Kidney tubule cell (primary cell): ENCODE measurements around the gene STXBP1.

ENCODE experiments used
- DNase-seq: peaks from one replicate; pipeline ENCODE4 v3.0.0-alpha.2; 2018; ENCODE audit warnings: low spot score

Gene STXBP1

GRCh38 chr9:127611899-127612790, at the start of gene STXBP1:
TSS of gene STXBP1 (plus strand) at chr9:127612277. CDS start at chr9:127612404, 127 bp downstream.
- peak; percentile 87 for DNase-seq

GRCh38 chr9:127562279-127562796, 49.7 kb upstream of the STXBP1 start:
- no peak for DNase-seq

GRCh38 chr9:127562841-127563401, 49.2 kb upstream of the STXBP1 start:
- peak; percentile 57 for DNase-seq

DNA sequence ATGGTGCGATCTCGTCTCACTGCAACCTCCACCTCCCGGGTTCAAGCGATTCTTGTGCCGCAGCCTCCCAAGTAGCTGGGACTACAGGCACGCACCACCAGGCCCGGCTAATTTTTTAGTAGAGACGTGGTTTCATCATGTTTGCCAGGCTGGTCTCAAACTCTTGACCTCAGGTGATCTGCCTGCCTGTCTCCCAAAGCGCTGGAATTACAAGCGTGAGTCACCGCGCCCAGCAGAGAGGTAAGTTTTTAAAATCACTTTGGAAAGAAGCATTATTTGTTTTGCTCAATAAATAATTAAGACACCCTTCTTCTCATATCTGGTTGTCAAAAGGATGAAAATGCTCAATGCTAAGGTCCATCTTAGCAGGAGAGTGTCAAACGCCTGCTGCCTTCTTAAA, 48.5 kb upstream of the STXBP1 start:
- no peak for DNase-seq

- no peak for DNase-seq
Observed at GRCh38 chr9:127565231-127565630, 46.8 kb upstream of the STXBP1 start.

- peak; percentile 80 for DNase-seq
Observed at GRCh38 chr9:127566351-127567001, 45.6 kb upstream of the STXBP1 start.

- DNase-seq = peak; percentile 75
Observed at GRCh38 chr9:127567035-127567729, 44.9 kb upstream of the STXBP1 start.

- DNase-seq = no peak
Observed at GRCh38 chr9:127567730-127568617, 44.1 kb upstream of the STXBP1 start.

DNA sequence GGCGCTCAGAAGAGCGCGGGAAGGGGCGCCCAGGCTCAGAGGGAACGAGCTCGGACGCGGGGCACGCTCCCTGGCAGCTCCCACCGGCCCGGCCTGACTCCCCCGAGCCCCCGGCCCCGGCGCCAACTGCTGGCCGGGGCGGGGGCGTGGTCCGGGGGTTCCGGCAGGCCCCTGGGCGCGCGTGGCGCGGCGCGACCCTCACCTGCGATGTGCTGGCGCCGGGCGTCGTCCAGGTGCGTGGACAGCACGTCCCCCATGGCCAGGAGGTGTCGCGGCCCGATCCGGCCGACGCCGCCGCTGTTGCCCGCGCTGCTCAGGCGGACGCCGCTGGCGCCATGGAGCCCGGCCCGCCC, 43.5 kb upstream of the STXBP1 start:
- DNase-seq = no peak

DNA sequence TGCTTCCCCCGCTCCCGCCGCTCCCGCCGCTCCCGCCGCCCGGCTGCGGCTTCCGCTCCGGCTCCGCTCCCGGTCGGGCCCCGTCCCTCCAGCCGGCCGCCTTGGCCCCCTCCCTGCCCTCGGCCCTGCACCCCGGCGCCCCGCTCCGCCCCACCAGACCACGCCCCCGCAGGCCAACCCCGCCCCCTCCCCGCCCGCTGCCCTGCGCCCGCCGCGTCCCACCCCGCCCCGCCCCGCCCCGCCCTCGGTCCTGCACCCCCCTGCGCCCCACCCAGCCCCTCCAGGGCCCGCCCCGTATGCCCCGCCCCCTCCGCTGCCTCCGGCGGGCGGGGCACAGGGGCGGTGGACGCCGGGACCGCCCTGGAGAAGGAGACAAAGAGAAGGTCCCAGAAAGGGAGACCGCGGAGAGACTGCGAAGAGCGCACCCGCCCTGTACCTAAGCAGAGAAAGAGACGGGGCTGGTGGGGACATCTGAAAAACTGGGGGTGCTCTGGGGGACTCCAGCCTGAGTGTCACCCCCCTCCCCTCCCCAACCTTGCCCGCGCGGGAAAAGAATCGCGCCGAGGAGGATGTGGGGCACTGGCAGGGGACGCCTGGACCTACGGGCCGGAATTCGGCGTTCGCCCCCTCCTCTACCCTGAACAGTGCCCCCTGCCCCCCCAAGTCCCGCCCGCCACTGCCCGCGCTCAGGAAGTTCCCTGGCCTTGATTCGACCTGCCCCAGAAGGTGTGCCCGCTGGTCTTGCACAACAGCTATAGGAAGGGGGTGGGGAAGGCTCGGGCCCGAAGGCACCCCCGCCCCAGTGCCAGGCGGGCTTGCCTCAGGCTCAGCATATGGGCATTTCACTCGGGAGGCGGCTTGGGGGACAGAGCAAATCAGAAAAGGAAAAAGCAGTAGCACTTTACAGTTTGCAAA, 42.8 kb upstream of the STXBP1 start:
- DNase-seq = peak; percentile 91

DNA sequence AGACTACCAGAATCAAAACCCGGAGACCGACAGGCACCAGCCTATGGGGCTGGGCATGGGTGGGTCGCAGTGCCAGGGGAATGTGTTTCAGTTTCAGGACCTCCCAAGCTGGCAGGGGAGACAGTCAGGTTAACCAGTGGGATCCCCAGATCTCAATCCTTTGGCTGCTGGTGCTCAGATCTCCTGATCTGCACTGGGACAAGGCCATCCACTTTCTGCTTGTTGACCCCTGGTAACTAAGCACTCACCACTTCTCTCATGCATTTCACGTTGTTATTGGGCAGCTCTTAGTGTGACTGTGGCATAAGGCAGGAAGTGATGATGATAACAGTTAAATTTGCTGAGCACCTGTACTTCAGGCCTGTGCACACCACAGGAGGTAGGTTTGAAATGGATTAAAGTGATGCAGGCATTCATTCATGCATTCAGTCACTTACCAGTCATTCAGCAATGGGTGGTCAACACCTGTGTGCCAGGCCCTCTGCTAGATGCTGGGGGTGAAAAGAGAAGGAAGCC, 42.1 kb upstream of the STXBP1 start:
- DNase-seq = peak; percentile 98

GRCh38 chr9:127570533-127571111, 41.5 kb upstream of the STXBP1 start:
- peak; percentile 93 for DNase-seq

- no peak for DNase-seq
Observed at GRCh38 chr9:127571971-127572370, 40.1 kb upstream of the STXBP1 start.

GRCh38 chr9:127572961-127573721, 38.9 kb upstream of the STXBP1 start:
- peak; percentile 43 for DNase-seq

DNA sequence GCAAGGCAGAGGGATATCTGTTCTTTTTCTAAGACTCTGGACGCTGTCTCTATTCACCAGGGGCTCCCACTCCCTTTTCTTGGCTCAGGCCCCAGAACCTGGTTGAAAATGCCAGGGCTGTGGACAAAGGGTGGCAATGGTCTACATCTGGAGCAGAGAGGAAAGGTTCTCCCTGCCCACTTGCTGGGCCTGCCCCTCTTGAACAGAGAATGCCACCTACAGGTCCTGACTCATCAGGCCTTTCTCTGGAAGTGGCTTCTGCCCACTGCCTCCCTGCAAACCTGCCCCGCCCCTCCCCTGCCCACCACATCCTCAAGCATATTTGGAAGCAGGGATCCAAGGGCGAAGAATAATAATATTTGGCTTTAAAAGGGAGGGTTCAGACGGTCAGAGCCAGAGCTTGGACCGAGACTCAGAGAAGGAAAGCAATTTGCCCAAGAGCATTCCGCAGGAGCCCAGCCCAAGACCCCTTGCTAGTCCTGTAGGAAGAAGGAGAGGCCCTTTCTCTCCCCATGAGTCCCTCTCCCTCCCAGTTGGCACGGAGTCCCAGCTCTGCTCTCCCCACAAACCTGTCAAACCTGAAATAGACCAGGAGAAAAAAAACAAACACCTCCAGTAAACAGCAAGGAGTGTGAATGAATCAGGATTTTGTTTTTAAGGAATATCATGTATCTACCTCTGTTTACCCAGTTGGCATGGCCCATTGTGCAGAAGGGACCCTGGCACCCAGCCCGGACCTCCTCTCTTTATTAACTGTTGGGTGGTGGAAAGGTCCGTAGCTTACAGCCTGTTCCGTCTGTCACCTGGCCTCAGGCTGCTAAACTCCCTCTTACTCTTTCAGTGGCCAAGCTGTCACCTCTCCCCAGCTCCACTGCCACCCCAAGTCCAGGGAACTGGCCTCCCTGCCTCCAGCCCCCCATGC, 37.7 kb upstream of the STXBP1 start:
- peak; percentile 88 for DNase-seq

- DNase-seq = peak; percentile 29
Observed at GRCh38 chr9:127575875-127576778, 36.0 kb upstream of the STXBP1 start.
